Panc1 (cell line): ENCODE data around the gene CREBL2. TPM values are rescaled to one million over a fixed set of nuclear protein-coding genes. Genes with fewer than 3 reads are reported as not detected.

Source experiments
- ATAC-seq: fragments of 200-7000 bp; cut with Tn5 transposase; 2 replicates; pipeline ENCODE4 v1.9.1; 2020; ENCODE audit warnings: mild to moderate bottlenecking, moderate library complexity
- BruUV-seq: library from RNA; stranded (reverse); fragments of 400-500 nt; replicated peaks from 2 replicates; lab custom pipeline; 2021; lab: Mats Ljungman, UMichigan
- CTCF ChIA-PET: fragments of 300-600 bp; sonication (Branson Sonifier 250); formaldehyde crosslinking; loops from one replicate; lab custom pipeline; 2022; ENCODE audit warnings: antibody characterized with exemption; lab: Charles Lee
- POLR2A ChIA-PET: fragments of 300-600 bp; sonication (Branson Sonifier 250); formaldehyde crosslinking; loops from one replicate; lab custom pipeline; 2022; ENCODE audit warnings: antibody characterized with exemption; lab: Charles Lee
- DNase-seq: peaks from one replicate; pipeline ENCODE4 v3.0.0-alpha.2; 2010; ENCODE audit warnings: low read depth, low spot score
- H3K27ac ChIP-seq: 2 replicates; pipeline ENCODE4 v1.5.1; 2011; ENCODE audit warnings: mild to moderate bottlenecking, low read length, inconsistent platforms
- H3K27me3 ChIP-seq: fragments of 200-500 bp; sonication (Bioruptor generic); 2 replicates; pipeline ENCODE4 v1.6.0; 2014; ENCODE audit warnings: low read length, inconsistent platforms; ENCODE audit not compliant: control insufficient read depth, insufficient read depth
- H3K36me3 ChIP-seq: fragments of 200-500 bp; sonication (Bioruptor generic); 2 replicates; pipeline ENCODE4 v1.5.1; 2014; ENCODE audit warnings: inconsistent platforms, mild to moderate bottlenecking, low read length, moderate library complexity; ENCODE audit not compliant: control insufficient read depth, insufficient read depth
- H3K4me1 ChIP-seq: 2 replicates; pipeline ENCODE4 v1.5.1; 2011; ENCODE audit warnings: inconsistent platforms, mild to moderate bottlenecking, low read length, moderate library complexity; ENCODE audit not compliant: control insufficient read depth, insufficient read depth
- H3K4me3 ChIP-seq, 2 experiments: 2 replicates each; pipeline ENCODE4 v1.5.1; 2011 to 2012; ENCODE audit warnings: low read depth in 2 of 2, low read length in 2 of 2, mild to moderate bottlenecking in 2 of 2, inconsistent platforms in 1 of 2, moderate library complexity in 1 of 2
- H3K9me3 ChIP-seq: fragments of 200-500 bp; sonication (Bioruptor generic); 2 replicates; pipeline ENCODE4 v1.5.1; 2014; ENCODE audit warnings: low read depth, mild to moderate bottlenecking, inconsistent platforms, low read length, moderate library complexity; ENCODE audit not compliant: control insufficient read depth, insufficient read depth
- POLR2AphosphoS5 ChIP-seq: IDR thresholded peaks from 2 replicates; pipeline ENCODE4 v1.6.1; 2012; ENCODE audit warnings: mild to moderate bottlenecking, low read depth, low read length, moderate library complexity
- REST ChIP-seq, 2 experiments: IDR thresholded peaks; 2 replicates each; pipeline ENCODE4 v1.6.1; 2011 to 2012; ENCODE audit warnings: low read depth in 2 of 2, control low read depth in 1 of 2, low read length in 1 of 2, mild to moderate bottlenecking in 1 of 2, moderate library complexity in 1 of 2; ENCODE audit not compliant: insufficient read depth in 1 of 2
- SIN3A ChIP-seq: IDR thresholded peaks from 2 replicates; pipeline ENCODE4 v1.6.1; 2012; ENCODE audit warnings: low read depth, mild to moderate bottlenecking, low read length, moderate library complexity, borderline replicate concordance; ENCODE audit not compliant: insufficient read depth
- TCF7L2 ChIP-seq: IDR thresholded peaks from 2 replicates; pipeline ENCODE4 v1.6.1; 2011; ENCODE audit warnings: mild to moderate bottlenecking, low read depth, low read length, inconsistent platforms
- in situ Hi-C: cut with HindIII; loops from 2 replicates; pipeline ENCODE4 v1.10.0; 2016; ENCODE audit warnings: low sequenced_read_pairs, low pct_unique_long_range_greater_than_20kb
- intact Hi-C: fragments of 100-400 bp; cut with micrococcal nuclease; formaldehyde crosslinking; loops from one replicate; pipeline ENCODE4 v1.10.0; 2022; ENCODE audit not compliant: unreplicated experiment
- total RNA-seq: library from RNA; stranded (reverse); gene quantifications from one replicate; pipeline ENCODE4 v1.2.1, GENCODE V29; 2021; ENCODE audit not compliant: unreplicated experiment
- TF ChIP-seq, protein P1 (sequence below): fragments of 450-650 bp; IDR thresholded peaks from 2 replicates; pipeline ENCODE4 v1.5.1; 2017; ENCODE audit warnings: mild to moderate bottlenecking

CREBL2 gene
- total RNA-seq, 1 experiment from 2014 or later, result 13.6 TPM

DNA sequence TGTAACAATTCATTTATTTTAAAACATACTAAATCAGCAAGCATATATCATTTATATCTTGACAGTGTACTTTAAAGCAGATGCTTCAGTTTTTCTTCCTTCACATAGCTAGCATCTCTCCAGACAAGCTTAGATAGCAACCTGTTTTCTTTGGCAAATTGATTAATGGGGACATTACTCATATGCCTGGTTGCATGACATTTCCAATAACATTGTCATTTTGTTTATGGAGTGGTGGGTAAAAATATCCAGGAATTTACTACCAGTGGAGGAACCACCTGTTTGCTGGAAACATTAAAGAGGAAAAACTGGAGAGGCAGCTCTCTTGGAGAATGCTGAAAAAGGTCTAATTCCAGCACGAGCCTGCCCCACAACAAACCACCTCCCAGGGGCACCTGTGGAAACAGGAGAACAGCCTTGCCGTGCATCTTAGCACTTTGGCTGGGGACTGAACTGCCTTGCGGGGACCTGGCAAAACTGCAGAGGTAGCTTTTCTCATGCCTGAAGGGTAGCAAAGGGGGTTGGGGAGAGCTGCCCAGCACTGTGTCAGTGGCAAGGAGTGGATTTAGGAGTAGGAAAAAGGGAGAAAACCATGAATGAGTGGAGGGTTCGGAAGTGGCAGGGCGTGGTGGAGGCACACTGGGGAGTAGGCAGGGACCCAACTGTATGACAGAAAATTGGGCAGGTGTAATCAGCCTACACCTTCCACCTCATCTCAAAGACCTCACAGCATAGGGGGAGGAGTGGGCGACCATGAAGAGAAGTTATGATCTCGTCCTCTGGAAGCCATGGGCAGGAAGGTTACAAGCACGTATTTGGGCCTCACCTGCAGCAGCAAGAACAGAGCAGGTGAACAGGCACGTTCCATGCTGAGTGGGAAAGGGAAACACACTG lies 11.7 kb upstream of the CREBL2 start:
- Histone ChIP-seq H3K27ac (no peak overlapping the region), H3K27me3 (no peaks in the 10 kb centered on the region), H3K9me3 (no peaks in the 10 kb centered on the region), H3K4me1 (no peaks in the 10 kb centered on the region), H3K36me3 (no peaks in the 10 kb centered on the region), H3K4me3 (no peak overlapping the region)
- CTCF ChIA-PET, result no interaction called here
- ATAC-seq (no peak), DNase-seq (no peak)
- in situ Hi-C loops (no loop called here), intact Hi-C loops (no loop called here)
- POLR2A ChIA-PET, result interaction anchor here (0.6 kb wide), 1 partner anchor 162 kb away, joined by 3 read pairs; no protein-coding TSS in a partner anchor
- TF ChIP-seq TCF7L2 (no peak), SIN3A (no peak), POLR2AphosphoS5 (no peak)
- TF ChIP-seq, protein P1, sequence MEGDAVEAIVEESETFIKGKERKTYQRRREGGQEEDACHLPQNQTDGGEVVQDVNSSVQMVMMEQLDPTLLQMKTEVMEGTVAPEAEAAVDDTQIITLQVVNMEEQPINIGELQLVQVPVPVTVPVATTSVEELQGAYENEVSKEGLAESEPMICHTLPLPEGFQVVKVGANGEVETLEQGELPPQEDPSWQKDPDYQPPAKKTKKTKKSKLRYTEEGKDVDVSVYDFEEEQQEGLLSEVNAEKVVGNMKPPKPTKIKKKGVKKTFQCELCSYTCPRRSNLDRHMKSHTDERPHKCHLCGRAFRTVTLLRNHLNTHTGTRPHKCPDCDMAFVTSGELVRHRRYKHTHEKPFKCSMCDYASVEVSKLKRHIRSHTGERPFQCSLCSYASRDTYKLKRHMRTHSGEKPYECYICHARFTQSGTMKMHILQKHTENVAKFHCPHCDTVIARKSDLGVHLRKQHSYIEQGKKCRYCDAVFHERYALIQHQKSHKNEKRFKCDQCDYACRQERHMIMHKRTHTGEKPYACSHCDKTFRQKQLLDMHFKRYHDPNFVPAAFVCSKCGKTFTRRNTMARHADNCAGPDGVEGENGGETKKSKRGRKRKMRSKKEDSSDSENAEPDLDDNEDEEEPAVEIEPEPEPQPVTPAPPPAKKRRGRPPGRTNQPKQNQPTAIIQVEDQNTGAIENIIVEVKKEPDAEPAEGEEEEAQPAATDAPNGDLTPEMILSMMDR, result no peak
- no TSS peak for BruUV-seq

- Histone ChIP-seq H3K27me3 (no peaks in the 10 kb centered on the region), H3K36me3 (no peaks in the 10 kb centered on the region), H3K9me3 (no peaks in the 10 kb centered on the region), H3K27ac (no peak overlapping the region), H3K4me1 (no peaks in the 10 kb centered on the region), H3K4me3 (no peak overlapping the region)
- ChIA-PET POLR2A (no interaction called here), CTCF (no interaction called here)
- no TSS peak for BruUV-seq
- ATAC-seq (no peak), DNase-seq (no peak)
- intact Hi-C loops (no loop called here), in situ Hi-C loops (no loop called here)
- TF ChIP-seq TCF7L2 (no peak), SIN3A (no peak), POLR2AphosphoS5 (no peak), REST (IDR thresholded peaks at IDR 0.05; ENCODE audit: insufficient read depth in 1 of 2, low read depth in 2 of 2, low read length in 1 of 2) (no peak)
- TF ChIP-seq, protein P1, result no peak
Measured at GRCh38 chr12:12600659-12601058, 11.0 kb upstream of the CREBL2 start.
